ENCODE data around the gene KIAA0930.
"Not testable (repeated sequence)": the region's sequence is repeated elsewhere in the genome, so short reads cannot be mapped to it uniquely, and the experiment has no call there.

KIAA0930 gene

GRCh38 chr22:45262931-45263462 lies 22.3 kb upstream of the KIAA0930 start:
- DNase-seq (ENCODE audit: low spot score), result no peak

DNA sequence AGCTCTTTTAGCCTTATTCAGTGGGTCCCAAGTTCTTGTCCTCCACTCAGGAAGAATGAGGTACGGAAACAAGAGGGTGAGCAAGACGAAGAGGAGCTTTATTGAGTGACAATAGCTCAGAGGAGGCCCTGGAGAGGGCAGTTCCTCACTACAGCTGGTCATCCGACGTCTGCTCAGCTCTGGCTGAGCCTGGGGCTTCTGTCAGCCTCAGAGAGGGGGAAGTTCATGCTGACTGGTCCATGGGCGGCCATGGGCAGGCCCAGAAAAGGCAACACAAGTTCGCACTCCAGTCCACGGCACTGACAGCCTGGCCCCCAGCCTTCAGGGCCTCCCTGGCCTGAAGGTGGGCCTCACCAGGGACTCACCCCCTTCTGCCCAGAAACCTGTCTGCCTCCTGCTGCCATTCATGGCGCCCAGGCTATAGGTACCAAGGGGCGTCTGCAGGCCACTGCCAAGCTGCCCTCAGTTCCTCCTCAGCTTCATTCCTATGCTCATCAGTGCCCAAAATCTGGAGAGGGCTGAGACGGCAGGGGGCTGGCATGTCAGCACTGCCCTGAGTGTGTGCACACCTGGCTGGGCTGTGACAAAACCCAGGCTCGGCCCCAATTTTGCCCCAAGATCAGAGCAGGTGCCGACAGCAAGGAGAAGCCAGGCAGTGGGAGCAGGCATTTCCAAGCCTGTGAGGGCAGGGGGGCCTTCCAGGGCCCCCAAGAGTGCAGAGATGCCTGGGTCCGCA lies 21.7 kb upstream of the KIAA0930 start:
- DNase-seq (ENCODE audit: low spot score), result no peak

DNA sequence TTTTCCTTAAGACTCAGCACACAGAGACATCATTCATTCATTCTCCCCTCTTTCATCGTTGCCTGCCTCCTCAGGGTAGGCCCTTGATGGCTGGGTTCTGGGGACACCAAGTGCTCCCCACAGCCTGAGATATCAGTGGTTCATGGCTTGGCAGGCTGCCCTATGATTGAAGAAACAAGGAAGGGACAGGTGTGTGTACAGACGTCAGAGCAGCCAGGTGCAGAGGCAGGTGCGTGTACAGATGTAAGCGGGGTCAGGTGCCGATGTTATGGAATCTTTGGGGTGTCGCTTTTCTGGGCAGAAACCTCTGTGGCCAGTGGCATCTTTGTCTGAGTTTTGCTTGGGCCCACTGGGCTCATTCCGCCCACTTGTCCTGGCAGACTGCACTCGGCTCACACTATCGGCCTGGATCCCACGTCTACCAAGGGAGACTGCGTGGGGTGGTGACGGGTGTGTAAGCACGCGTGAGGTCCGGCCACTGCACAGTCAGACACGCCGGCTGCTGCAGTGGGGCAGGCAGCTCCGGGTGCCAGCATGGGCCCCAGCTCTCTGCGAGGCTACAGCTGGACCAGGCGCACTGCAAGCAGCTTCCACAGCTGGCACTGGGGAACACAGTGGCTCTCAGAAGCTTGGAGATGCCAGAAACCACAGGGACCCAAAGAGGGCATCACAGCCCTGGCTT lies 20.9 kb upstream of the KIAA0930 start:
- no peak for DNase-seq (ENCODE audit: low spot score)

DNA sequence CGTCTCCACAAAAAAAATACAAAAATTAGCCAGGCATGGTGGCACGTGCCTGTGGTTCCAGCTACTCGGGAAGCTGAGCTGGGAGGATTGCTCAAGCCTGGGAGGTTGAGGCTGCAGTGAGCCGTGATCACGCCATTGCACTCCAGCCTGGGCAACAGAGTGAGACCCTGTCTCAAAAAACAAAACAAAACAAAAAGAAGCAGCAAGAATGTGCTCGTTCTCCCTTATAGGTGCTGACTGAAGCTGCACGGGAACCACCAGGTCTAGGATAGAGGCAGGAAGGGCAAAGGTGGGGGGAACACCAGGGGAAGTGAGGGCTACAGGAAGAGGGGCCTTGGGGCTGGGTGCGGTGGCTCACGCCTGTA lies 19.7 kb upstream of the KIAA0930 start:
- DNase-seq (ENCODE audit: low spot score), result not testable (repeated sequence)

DNA sequence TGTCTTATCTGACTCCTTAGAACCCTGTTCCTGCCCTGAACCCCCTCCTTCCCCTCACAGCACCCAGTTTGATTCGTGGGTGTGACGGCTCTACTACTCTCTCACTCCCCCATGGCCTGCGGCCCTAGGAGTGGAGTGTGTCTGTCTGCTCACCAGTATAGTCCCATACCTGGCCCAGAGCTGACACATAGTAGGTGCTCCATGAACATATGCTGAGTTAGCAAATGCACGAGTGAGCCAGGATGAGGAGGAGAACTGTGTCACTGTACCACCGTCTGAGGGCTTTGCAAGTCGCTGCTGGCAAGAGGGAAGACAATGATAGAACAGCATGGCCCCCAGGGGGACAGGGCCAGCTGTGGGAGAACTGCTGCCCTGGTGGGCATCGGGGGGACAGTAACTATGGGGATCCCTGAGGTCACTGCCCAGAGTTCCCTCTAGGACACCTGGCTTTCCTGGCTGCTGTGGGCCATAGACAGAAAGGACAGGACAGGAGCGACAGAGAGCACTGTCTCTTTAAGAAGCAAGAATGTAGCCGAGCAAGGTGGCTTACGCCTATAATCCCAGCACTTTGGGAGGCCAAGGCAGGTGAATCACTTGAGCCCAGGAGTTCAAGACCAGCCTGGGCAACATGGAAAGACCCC lies 19.2 kb upstream of the KIAA0930 start:
- DNase-seq (ENCODE audit: low spot score), result no peak

GRCh38 chr22:45257941-45258340 lies 17.2 kb upstream of the KIAA0930 start:
- DNase-seq (ENCODE audit: low spot score), result not testable (repeated sequence)

- DNase-seq (ENCODE audit: low spot score), result no peak
Measured at GRCh38 chr22:45254789-45255278, 14.1 kb upstream of the KIAA0930 start.

DNA sequence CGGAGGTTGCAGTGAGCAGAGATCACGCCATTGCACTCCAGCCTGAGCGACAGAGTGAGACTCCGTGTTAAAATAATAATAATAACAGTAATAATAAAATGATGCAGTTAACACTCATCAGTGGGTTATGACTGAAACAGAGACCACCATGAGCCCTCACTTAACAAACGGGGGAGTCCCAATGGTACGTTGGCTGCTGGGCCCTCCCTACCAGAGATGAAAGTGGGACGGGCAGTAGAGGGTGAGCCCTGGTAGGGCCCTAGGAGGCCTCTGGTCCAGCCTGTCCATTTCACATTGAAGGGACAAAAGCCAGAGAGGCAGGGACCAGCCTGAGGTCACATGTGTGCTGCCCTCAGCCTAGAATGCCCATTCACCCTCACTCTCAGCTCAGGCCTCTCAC lies 13.7 kb upstream of the KIAA0930 start:
- no peak for DNase-seq (ENCODE audit: low spot score)

DNA sequence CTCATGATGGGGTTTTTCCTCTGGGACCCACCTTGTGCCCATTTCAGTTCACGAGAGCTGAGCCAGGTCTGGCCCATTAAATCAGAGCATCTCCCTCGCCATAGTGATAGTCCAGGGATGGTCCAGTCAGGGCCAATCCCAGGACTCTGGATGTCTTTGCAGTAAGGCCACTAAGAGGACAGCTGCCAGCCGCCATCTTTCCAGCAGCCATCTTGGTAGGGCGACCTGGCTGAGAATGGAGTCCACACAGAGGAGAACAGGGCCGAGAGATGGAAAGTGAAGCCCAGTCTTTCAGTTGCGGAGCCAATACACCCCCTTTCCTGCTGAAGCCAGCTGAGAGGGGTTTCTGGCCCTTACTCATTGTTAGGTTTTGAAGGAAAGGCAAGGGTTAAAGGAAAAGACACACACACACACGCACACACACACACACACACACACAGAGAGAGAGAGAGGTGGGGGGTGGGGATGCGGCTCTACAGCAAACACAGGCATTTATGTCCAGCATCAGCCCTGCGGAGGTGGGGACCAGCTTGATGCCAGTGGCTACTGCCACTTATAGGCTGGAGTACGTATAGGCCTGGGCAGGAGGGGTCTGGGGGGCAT lies 12.4 kb upstream of the KIAA0930 start:
- DNase-seq (ENCODE audit: low spot score), result no peak

GRCh38 chr22:45251825-45252224 lies 11.1 kb upstream of the KIAA0930 start:
- DNase-seq (ENCODE audit: low spot score), result no peak

DNA sequence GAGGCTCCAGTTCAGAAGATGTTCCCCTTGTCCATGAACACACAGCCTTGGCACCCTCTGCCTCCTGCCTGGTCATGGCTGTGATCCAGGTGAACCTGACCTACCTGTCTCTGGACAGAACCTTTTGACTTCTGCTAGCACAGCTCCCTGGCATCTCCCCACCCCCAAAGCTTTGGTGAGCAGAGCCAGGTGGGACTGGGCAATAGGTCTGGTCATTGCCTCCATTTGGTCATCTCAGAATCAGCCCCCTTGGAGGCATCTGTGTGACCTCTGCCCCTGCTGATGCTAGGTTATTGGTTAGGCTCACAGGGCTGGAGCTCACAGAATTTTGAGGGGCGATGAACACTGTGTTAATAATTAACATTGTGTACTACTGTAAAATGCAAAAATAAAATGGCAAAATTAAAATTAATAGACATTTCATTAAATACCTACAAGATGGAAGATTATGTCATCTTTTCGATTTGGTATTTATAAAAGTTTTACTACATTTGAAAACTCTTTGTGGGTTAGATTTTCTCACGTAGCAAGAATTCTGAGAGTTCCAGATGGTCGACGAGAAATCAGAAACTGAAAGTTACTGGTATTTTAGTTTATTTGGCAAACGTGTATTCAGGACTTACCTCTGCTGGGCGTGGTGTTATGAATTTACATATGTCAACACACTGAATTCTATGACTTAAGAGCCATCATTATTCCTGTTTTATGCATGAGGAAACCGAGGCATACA lies 8.3 kb upstream of the KIAA0930 start:
- no peak for DNase-seq (ENCODE audit: low spot score)

DNA sequence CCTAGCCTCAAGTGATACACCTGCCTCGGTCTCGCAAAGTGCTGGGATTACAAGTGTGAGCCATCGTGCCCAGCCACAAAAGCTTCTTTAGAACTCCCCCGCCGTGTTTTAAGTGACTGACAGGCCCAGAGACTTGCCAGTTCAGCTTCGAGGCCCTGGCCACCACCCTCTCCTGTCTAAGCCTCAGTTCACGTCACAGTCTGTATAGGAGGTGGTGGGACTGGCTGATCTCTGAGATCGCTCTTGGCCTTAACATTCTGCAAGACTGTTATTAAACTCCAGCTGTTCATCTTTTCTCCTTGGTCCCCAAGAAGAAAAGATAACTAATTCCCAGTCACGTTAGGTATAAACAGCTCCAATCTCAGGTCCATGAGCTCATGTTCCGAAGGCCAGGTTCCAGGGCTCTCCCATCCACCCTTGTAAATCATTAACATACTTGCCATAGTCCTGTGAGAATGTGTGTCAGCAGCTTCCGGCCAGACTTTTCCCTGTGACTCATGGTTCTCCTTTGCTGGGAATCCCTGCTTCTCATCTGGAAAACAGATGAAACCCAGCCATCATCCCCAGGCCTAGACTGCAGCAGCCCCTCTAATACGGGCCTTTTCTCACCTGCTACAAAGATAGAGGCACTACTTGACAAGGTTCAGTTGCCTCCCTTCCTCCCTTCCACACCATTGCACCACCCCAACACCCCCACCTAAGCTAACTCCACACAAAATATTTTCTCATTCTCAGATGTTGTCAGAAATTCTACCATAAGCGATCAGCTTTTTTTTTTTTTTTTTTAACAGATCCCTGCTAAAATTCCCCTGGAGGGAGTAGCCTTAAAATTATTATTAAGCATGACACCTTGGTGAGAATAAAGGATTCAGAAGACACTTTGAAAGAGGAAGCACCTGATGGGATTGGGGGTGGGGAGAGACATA lies 5.6 kb upstream of the KIAA0930 start:
- peak; percentile 41 for DNase-seq (ENCODE audit: low spot score)

- DNase-seq (ENCODE audit: low spot score), result no peak
Measured at GRCh38 chr22:45244916-45245315, 4.2 kb upstream of the KIAA0930 start.

DNA sequence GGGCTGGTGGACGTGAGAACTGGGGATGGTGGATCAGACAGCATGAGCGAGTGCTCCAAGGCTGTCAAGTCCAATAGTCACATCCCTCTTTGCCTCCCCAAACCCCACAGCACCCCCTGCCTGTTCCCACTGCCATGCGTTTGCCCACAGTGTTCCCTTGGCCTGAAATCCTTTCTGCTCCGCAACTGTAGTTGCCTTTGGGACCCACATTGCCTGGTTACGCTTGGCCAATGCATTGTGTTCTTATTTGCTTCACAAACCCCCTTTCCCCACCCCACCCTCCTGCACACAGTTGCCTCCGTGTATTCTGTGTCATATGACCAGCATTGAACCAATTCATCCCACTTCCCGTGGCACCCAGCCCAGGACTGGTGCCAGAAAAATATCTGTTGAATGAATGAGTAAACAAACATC lies 2.1 kb upstream of the KIAA0930 start:
- DNase-seq (ENCODE audit: low spot score), result peak; percentile 36

DNA sequence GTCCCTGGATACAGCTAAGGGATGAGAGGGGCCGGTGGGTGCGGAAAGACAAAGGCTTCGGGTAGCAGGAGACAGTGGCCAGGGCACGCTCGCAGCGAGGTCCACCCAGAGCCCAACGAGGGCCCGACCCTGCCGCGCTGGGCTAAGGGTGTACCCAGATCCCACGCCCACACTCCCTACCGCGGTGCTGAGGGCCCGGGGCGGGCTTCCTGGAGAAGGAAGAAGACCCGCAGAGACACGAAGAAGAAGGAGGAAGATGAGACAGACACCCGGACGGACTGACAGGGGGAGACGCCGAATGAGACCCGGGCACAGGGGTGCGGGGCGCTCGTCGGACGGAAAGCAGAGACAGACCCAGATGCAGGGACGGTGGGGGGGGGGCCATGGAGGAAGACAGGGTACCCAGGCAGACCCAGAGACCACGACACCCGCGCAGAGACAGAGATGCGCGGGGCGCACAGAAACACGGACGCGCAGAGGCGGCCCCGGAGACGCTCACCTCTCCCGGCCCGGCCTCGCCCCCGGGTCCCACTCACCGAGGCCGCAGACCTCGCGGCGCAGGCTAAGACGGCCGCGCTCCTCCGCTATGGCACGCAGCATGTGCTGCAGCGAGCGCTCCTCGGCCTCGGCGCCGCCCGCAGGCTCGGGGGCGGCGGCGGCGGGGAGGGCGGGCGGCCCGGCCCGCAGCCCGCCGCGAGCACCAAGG lies 437 bp downstream of the KIAA0930 start:
- DNase-seq (ENCODE audit: low spot score), result no peak

GRCh38 chr22:45239681-45240051 lies 1.0 kb downstream of the KIAA0930 start:
- DNase-seq (ENCODE audit: low spot score), result no peak

DNA sequence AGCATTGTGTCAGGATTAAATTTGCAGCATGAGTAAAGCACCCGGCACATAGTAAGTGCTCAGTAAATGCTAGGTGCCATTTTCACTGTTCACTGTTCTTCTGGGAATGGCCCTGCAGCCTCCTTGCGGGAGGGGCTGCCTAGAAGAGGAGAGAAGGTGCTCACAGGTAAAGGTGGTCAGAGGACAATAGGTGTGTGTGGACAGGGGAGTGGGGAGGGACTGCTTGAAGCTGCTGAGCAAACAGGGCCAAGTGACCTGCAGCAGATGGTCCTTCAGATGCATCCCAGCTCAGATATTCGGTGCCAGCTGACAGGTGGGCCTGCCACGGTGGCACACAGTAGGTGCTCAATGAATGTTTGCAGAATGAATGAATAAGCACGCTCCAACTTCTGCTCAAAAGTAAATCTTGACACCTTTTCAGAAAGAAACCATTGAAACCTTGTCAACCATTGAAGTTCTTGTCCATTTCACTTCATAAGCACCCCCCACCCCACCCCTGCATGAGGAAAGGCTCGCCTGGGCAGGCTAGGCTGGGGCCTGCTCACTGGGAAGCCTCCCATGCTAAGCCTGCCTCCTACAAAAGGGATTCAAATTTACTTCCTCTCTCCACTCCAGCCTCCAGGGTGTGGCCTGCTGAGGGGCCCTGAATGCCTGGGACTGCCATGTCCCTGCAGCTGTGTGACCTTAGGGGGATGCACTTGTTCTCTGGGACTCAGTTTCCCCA lies 1.6 kb downstream of the KIAA0930 start:
- DNase-seq (ENCODE audit: low spot score), result no peak

- no peak for DNase-seq (ENCODE audit: low spot score)
Measured at GRCh38 chr22:45238076-45238956, 2.4 kb downstream of the KIAA0930 start.
